HEK293T (cell line): ENCODE data around the gene USH1C.
A peak's percentile ranks its signal among the peaks of the same experiment; 100 is the strongest.

Experiments used
- CTCF ChIA-PET: fragments of 350-600 bp; formaldehyde crosslinking; extraction: SDS; loops from one replicate; lab custom pipeline; 2021; ENCODE audit warnings: antibody characterized with exemption, inconsistent platforms; lab: Yijun Ruan, JAX
- POLR2A ChIA-PET: fragments of 350-600 bp; formaldehyde crosslinking; extraction: SDS; loops from one replicate; lab custom pipeline; 2020; ENCODE audit warnings: antibody characterized with exemption, inconsistent platforms; lab: Yijun Ruan, JAX
- DNase-seq: peaks from one replicate; pipeline ENCODE4 v3.0.0; 2012; ENCODE audit warnings: mixed read lengths; ENCODE audit errors: extremely low spot score
- ARNT ChIP-seq: fragments of 450-650 bp; IDR thresholded peaks from 2 replicates; pipeline ENCODE4 v1.6.1; 2017; ENCODE audit warnings: mild to moderate bottlenecking
- BHLHE40 ChIP-seq: fragments of 450-650 bp; IDR thresholded peaks from 2 replicates; pipeline ENCODE4 v1.6.1; 2016; ENCODE audit warnings: mild to moderate bottlenecking, moderate library complexity, borderline replicate concordance
- CTBP1 ChIP-seq: fragments of 450-650 bp; IDR thresholded peaks from 2 replicates; pipeline ENCODE4 v1.6.1; 2016; ENCODE audit warnings: borderline replicate concordance
- ELF4 ChIP-seq: fragments of 450-650 bp; IDR thresholded peaks from 2 replicates; pipeline ENCODE4 v1.6.1; 2017; ENCODE audit warnings: antibody characterized with exemption
- FOXA1 ChIP-seq: fragments of 450-650 bp; IDR thresholded peaks from 2 replicates; pipeline ENCODE4 v1.6.1; 2016; ENCODE audit warnings: mild to moderate bottlenecking
- FOXK2 ChIP-seq: fragments of 450-650 bp; IDR thresholded peaks from 2 replicates; pipeline ENCODE4 v1.6.1; 2016; ENCODE audit warnings: mild to moderate bottlenecking
- FOXM1 ChIP-seq: fragments of 450-650 bp; IDR thresholded peaks from 2 replicates; pipeline ENCODE4 v1.6.1; 2017; ENCODE audit warnings: mild to moderate bottlenecking, borderline replicate concordance
- HDGF ChIP-seq: fragments of 450-650 bp; IDR thresholded peaks from 2 replicates; pipeline ENCODE4 v1.6.1; 2017; ENCODE audit warnings: antibody characterized with exemption, borderline replicate concordance
- L3MBTL2 ChIP-seq: fragments of 450-650 bp; conservative IDR thresholded peaks from 2 replicates; pipeline ENCODE4 v1.6.1; 2016; ENCODE audit warnings: mild to moderate bottlenecking
- LEF1 ChIP-seq: fragments of 450-650 bp; IDR thresholded peaks from 2 replicates; pipeline ENCODE4 v1.6.1; 2017; ENCODE audit warnings: mild to moderate bottlenecking, borderline replicate concordance
- NFRKB ChIP-seq: fragments of 450-650 bp; IDR thresholded peaks from 2 replicates; pipeline ENCODE4 v1.6.1; 2016; ENCODE audit warnings: mild to moderate bottlenecking, moderate library complexity
- SP1 ChIP-seq: fragments of 450-650 bp; IDR thresholded peaks from 2 replicates; pipeline ENCODE4 v1.6.1; 2017
- SUZ12 ChIP-seq: fragments of 450-650 bp; IDR thresholded peaks from 2 replicates; pipeline ENCODE4 v1.6.1; 2016; ENCODE audit warnings: mild to moderate bottlenecking
- TARDBP ChIP-seq: fragments of 450-650 bp; IDR thresholded peaks from 2 replicates; pipeline ENCODE4 v1.6.1; 2016
- ZNF384 ChIP-seq: fragments of 450-650 bp; IDR thresholded peaks from 2 replicates; pipeline ENCODE4 v1.6.1; 2016
- TF ChIP-seq, protein P1 (sequence below): fragments of 450-650 bp; IDR thresholded peaks from 2 replicates; pipeline ENCODE4 v1.6.1; 2016

USH1C gene

DNA sequence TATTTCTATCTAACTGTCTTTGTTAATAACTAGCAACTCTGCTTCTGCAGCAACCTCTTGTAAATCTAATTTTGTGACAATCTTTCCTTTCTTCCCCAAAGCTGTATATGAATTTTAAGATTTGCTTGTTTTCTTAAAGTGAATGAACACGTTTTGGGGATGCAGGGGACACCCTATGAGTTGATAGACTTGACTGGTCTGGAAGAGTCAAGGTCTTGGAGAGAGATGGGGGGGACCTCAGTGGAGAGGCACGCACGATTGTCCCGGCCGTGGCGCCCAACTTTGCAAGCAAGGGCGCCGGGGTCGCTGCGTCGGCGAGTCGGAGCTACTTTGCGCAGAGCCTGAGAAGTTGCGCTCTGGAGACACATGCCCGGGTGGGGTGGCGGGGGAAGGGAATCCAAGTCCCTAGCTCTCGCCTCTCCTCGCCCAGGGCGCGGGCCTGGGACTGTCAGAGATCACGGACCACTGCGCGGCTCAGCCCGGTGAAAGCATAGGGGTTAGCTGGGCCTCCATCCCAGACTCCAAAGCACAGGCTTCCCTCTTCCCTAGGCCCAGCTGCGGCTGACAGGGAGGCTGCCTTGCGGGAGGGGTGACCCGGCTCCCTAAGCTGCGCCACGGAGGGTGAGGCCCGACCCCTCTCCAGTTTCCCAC, 68.4 kb downstream of the USH1C start:
- POLR2A ChIA-PET, result no interaction called here
- CTCF ChIA-PET, result interaction anchor here (0.6 to 1.0 kb wide), 2 partner anchors 41 to 52 kb away, joined by 3 to 7 read pairs; no protein-coding TSS in a partner anchor
- DNase-seq, result peak; percentile 18
- TF ChIP-seq ELF4, result no peak
- no peak for TF ChIP-seq SP1
- TF ChIP-seq TARDBP, result no peak
- no peak for TF ChIP-seq SUZ12
- TF ChIP-seq NFRKB, result no peak
- TF ChIP-seq BHLHE40, result no peak
- no peak for TF ChIP-seq ZNF384
- TF ChIP-seq HDGF, result no peak
- no peak for TF ChIP-seq L3MBTL2
- TF ChIP-seq ARNT, result no peak
- no peak for TF ChIP-seq LEF1
- TF ChIP-seq FOXK2, result no peak
- no peak for TF ChIP-seq FOXA1
- TF ChIP-seq, protein P1, sequence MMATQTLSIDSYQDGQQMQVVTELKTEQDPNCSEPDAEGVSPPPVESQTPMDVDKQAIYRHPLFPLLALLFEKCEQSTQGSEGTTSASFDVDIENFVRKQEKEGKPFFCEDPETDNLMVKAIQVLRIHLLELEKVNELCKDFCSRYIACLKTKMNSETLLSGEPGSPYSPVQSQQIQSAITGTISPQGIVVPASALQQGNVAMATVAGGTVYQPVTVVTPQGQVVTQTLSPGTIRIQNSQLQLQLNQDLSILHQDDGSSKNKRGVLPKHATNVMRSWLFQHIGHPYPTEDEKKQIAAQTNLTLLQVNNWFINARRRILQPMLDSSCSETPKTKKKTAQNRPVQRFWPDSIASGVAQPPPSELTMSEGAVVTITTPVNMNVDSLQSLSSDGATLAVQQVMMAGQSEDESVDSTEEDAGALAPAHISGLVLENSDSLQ, result no peak
- no peak for TF ChIP-seq CTBP1
- TF ChIP-seq FOXM1, result no peak

DNA sequence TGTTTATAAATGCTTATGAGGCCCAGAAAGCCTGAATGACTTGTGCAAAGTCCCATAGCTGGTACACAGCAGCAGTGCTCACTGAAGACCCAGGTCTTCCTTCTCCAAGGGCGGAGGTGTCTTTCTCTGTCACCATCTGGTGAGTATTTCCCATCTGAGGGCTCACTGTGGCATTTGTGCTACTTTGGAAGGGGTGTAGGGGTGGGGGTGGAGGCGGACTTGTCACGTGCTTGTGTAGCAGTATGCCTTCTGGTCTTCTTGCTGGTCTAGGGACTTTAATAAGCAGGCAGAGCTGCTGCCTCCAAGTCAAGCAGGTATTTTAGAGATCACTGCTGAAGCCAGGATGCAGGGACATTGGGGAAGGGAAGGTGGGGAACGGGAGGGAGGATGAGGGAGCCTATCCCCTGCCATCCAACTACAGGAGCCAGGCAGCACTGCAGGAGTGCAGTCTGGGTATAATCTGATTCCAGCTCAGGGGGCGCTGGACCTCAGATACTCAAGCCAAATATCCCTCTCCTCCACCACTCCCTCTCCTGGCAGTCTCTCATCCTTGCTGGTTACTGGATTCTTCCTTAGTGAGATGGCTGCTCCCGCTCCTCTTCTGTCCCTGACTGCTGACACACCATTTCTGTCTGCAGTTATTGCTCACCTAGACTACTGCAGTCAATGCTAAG, 71.0 kb downstream of the USH1C start:
- DNase-seq, result peak; percentile 78
- ChIA-PET CTCF (interaction anchor here (0.5 to 1.2 kb wide), 5 partner anchors 9 to 265 kb away, joined by 3 to 4 read pairs (median 3); partner anchors contain the start of gene PIK3C2A), POLR2A (no interaction called here)
- no peak for TF ChIP-seq NFRKB
- no peak for TF ChIP-seq SUZ12
- TF ChIP-seq CTBP1, result no peak
- TF ChIP-seq FOXK2, result no peak
- TF ChIP-seq SP1, result no peak
- TF ChIP-seq HDGF, result no peak
- TF ChIP-seq L3MBTL2, result no peak
- no peak for TF ChIP-seq FOXM1
- no peak for TF ChIP-seq BHLHE40
- TF ChIP-seq ELF4, result no peak
- no peak for TF ChIP-seq LEF1
- no peak for TF ChIP-seq TARDBP
- TF ChIP-seq, protein P1, result no peak
- TF ChIP-seq ZNF384, result no peak
- no peak for TF ChIP-seq ARNT
- TF ChIP-seq FOXA1, result no peak

DNA sequence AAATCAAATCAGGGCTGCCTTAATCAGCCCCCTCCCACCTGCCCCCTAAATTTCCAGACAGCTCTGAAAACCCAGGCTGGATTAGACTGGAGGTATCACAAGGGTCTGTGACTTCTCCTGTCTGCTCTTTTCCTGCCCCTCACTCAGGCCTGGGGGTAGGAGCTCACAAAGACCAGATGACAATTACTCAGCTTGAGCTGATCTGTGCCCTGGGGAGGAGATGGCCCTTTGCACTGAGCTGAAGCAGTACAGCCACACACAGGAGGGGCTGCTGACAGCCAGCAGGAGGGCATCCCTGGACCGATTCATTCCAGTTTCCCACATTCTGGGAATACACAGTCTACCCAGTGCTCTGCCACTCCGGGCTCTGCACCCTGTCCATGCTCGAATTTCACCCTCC, 71.7 kb downstream of the USH1C start:
- ChIA-PET CTCF (interaction anchor here (1.0 kb wide), 1 partner anchor 8 kb away, joined by 4 read pairs; no protein-coding TSS in a partner anchor), POLR2A (no interaction called here)
- DNase-seq, result no peak
- no peak for TF ChIP-seq TARDBP
- TF ChIP-seq CTBP1, result no peak

DNA sequence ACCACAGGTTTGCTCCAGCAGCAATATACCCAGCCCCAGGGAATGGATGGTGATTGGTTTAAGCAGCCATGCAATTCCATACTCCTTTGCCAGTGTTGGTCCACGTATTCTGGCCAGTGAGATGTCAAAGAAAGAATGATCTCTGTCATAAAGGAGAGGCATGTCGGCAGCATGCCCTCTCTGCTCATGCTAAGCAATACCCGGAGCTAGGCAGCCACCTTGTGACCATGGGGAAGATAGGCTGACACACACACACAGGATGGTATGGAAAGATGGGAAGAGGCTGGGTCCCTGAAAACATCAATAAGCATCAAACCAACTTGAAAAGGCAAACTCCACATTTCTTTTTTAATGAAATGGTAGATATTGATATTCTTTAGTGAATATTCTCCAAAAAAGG, 72.7 kb downstream of the USH1C start:
- POLR2A ChIA-PET, result no interaction called here
- CTCF ChIA-PET, result no interaction called here
- no peak for DNase-seq
- no peak for TF ChIP-seq HDGF
- no peak for TF ChIP-seq CTBP1
- TF ChIP-seq FOXM1, result no peak

DNA sequence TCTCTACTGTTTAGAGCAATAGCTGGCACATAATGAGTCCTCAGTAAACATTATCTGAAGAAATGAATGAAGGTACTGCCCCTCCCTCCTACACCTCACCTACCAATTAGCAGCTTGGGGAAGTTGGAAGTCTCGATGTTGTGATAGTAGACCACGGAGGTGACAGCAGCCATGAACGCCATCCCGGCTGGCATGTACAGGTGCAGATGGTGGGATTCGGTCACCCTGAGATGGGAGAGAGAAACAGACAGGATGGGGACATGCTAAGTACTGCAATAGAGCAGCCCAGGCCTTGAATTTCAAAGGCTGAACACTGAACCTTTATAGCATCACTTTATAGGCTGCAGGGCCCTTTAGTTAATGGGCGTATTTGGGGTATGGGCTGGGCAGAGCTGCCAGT, 74.2 kb downstream of the USH1C start:
- TF ChIP-seq FOXA1 (no peak), TARDBP (no peak), BHLHE40 (no peak), NFRKB (no peak), ELF4 (no peak), SUZ12 (no peak), ZNF384 (no peak), SP1 (no peak), ARNT (no peak), LEF1 (no peak), L3MBTL2 (no peak), HDGF (no peak), FOXM1 (no peak), FOXK2 (no peak), CTBP1 (no peak)
- TF ChIP-seq, protein P1, result no peak
- CTCF ChIA-PET, result no interaction called here
- no peak for DNase-seq
- POLR2A ChIA-PET, result no interaction called here

DNA sequence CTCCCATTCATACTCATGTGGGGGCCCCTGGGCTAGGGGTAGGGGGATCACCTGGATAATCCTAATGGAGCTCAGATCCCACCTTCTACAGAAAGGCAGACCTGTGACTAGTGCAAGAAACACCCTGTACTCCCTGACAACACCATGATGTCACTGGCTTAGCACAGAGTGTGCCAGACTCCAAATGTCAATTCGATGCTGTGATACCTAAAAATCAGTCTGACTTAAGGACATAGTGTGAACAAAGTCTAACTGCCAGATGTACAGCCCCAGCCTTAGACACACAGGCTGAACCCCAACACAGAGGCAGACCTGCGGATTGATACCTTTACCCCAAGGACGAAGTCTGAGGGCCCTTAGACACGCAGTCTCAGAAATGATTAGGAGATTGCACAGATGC, 76.1 kb downstream of the USH1C start:
- ChIA-PET POLR2A (no interaction called here), CTCF (no interaction called here)
- DNase-seq, result no peak
- TF ChIP-seq LEF1, result no peak
- TF ChIP-seq TARDBP, result no peak
